Peyer's patch (tissue), 4 donors: ENCODE results near the gene MAN1A1.

Source experiments
- CTCF ChIP-seq, 6 experiments: fragments of 450-650 bp in 4 of 6; fragments of 200-600 bp in 2 of 6; sonication (generic) in 1 of 6; IDR thresholded peaks; one replicate each; pipeline ENCODE4 v1.5.1; 2017 to 2019; ENCODE audit warnings: antibody characterized with exemption in 6 of 6, mild to moderate bottlenecking in 3 of 6, moderate library complexity in 1 of 6
- POLR2A ChIP-seq, 2 donors: fragments of 450-650 bp; IDR thresholded peaks; one replicate each; pipeline ENCODE4 v1.5.1; 2017; ENCODE audit warnings: antibody characterized with exemption in 2 of 2, mild to moderate bottlenecking in 2 of 2, moderate library complexity in 2 of 2

GRCh38 chr6:119227377-119227776, 122.2 kb downstream of the MAN1A1 start:
- TF ChIP-seq CTCF (IDR thresholded peaks at IDR 0.05) (no peak), POLR2A (IDR thresholded peaks at IDR 0.05) (no peak)
